DND-41 (cell line): ENCODE data around the gene HTR2C.

ENCODE experiments used
- ATAC-seq: fragments of 200-7000 bp; cut with Tn5 transposase; 3 replicates; pipeline ENCODE4 v1.9.1; 2021; ENCODE audit warnings: low read depth; ENCODE audit not compliant: insufficient read depth
- DNase-seq: peaks from one replicate; pipeline ENCODE4 v3.0.0-alpha.2; 2020
- H2AFZ ChIP-seq: 2 replicates; pipeline ENCODE4 v1.6.0; 2012; ENCODE audit warnings: low read depth, low read length
- H3K27ac ChIP-seq: 2 replicates; pipeline ENCODE4 v1.5.1; 2012; ENCODE audit warnings: low read length, inconsistent platforms
- H3K27me3 ChIP-seq: fragments of 200-600 bp; sonication (generic); 2 replicates; pipeline ENCODE4 v1.6.0; 2012; ENCODE audit warnings: low read length, mild to moderate bottlenecking, inconsistent platforms; ENCODE audit not compliant: insufficient read depth, poor library complexity
- H3K36me3 ChIP-seq: 2 replicates; pipeline ENCODE4 v1.5.1; 2012; ENCODE audit warnings: low read length, inconsistent platforms; ENCODE audit not compliant: insufficient read depth
- H3K4me1 ChIP-seq: 2 replicates; pipeline ENCODE4 v1.5.1; 2012; ENCODE audit warnings: mild to moderate bottlenecking, low read length; ENCODE audit not compliant: insufficient read depth
- H3K4me2 ChIP-seq: 2 replicates; pipeline ENCODE4 v1.6.0; 2012; ENCODE audit warnings: mild to moderate bottlenecking, moderate library complexity, low read length, inconsistent platforms; ENCODE audit not compliant: insufficient read depth
- H3K4me3 ChIP-seq, 2 experiments: fragments of 200-600 bp in 1 of 2; shearing (Covaris generic) in 1 of 2; 2 replicates each; pipeline ENCODE4 v1.5.1; 2012 to 2016; ENCODE audit warnings: inconsistent platforms in 2 of 2, low read length in 2 of 2, mild to moderate bottlenecking in 2 of 2, low read depth in 1 of 2, moderate library complexity in 1 of 2
- H3K79me2 ChIP-seq: 2 replicates; pipeline ENCODE4 v1.6.0; 2012; ENCODE audit warnings: low read length, inconsistent platforms; ENCODE audit not compliant: insufficient read depth
- H3K9ac ChIP-seq: 2 replicates; pipeline ENCODE4 v1.6.0; 2012; ENCODE audit warnings: low read depth, mild to moderate bottlenecking, inconsistent platforms, low read length, moderate library complexity
- H3K9me3 ChIP-seq: 2 replicates; pipeline ENCODE4 v1.5.1; 2012; ENCODE audit warnings: low read length, moderate library complexity, mild to moderate bottlenecking, inconsistent platforms; ENCODE audit not compliant: insufficient read depth, severe bottlenecking
- H4K20me1 ChIP-seq: 2 replicates; pipeline ENCODE4 v1.6.0; 2012; ENCODE audit warnings: low read length; ENCODE audit not compliant: insufficient read depth
- EZH2 ChIP-seq: IDR thresholded peaks from 3 replicates; pipeline ENCODE4 v1.6.1; 2012; ENCODE audit warnings: borderline replicate concordance, low read depth, mild to moderate bottlenecking, moderate library complexity, low read length, inconsistent platforms; ENCODE audit not compliant: severe bottlenecking
- TF ChIP-seq, protein P1 (sequence below): IDR thresholded peaks from 2 replicates; pipeline ENCODE4 v1.5.1; 2012; ENCODE audit warnings: borderline replicate concordance, low read length, moderate library complexity, mild to moderate bottlenecking; ENCODE audit not compliant: poor library complexity, severe bottlenecking; ENCODE audit errors: extremely low read depth

HTR2C gene

DNA sequence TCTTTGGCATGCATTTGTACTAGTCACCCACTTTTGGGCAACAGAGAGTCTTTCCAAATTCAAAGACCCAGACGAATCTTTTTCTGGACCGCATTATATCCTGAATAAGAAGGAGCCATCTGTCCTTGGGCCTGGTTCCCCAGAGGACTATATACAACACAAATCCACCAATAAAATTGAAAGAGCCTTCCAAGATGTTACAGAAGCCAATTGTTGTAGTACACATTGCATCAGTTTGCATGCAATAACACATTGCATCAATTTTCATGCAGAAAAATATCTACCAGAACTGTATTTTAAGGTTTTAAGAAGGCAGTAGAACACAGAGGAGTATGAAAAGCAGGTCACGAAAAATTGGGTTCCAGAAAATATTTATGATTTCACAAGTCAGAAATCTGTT, 203.2 kb downstream of the HTR2C start:
- Histone ChIP-seq H2AFZ (no peak overlapping the region), H3K4me2 (no peak overlapping the region), H3K27ac (no peak overlapping the region), H3K4me1 (no peaks in the 10 kb centered on the region), H3K27me3 (no peaks in the 10 kb centered on the region), H4K20me1 (no peaks in the 10 kb centered on the region), H3K4me3 (no peak overlapping the region), H3K79me2 (no peaks in the 10 kb centered on the region), H3K9ac (no peak overlapping the region), H3K36me3 (no peaks in the 10 kb centered on the region), H3K9me3 (no peaks in the 10 kb centered on the region)
- TF ChIP-seq EZH2, result no peak
- TF ChIP-seq, protein P1, sequence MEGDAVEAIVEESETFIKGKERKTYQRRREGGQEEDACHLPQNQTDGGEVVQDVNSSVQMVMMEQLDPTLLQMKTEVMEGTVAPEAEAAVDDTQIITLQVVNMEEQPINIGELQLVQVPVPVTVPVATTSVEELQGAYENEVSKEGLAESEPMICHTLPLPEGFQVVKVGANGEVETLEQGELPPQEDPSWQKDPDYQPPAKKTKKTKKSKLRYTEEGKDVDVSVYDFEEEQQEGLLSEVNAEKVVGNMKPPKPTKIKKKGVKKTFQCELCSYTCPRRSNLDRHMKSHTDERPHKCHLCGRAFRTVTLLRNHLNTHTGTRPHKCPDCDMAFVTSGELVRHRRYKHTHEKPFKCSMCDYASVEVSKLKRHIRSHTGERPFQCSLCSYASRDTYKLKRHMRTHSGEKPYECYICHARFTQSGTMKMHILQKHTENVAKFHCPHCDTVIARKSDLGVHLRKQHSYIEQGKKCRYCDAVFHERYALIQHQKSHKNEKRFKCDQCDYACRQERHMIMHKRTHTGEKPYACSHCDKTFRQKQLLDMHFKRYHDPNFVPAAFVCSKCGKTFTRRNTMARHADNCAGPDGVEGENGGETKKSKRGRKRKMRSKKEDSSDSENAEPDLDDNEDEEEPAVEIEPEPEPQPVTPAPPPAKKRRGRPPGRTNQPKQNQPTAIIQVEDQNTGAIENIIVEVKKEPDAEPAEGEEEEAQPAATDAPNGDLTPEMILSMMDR, result no peak
- DNase-seq (no peak), ATAC-seq (no peak)

DNA sequence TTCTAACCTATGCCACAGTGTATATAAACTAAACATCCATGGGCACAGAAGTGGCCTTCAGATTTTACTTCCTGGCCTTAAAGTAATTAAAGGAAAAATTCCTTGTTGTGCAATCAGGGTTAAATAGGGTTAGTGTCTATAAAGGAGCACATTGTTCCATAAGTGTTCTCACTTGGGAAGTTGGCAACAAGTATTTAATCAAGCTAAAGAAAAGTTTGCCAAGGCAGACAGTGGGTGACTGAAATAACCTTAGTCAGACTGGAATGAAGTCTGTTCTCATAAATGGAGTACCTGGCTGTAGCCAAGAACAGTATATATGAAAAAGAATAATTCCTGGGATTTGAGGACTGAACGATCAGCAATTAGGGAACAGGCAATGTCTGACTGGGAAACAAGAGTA, 213.6 kb downstream of the HTR2C start:
- Histone ChIP-seq H3K27me3 (no peaks in the 10 kb centered on the region), H3K9me3 (no peaks in the 10 kb centered on the region), H3K79me2 (no peaks in the 10 kb centered on the region), H3K27ac (no peak overlapping the region), H3K4me1 (no peaks in the 10 kb centered on the region), H4K20me1 (no peaks in the 10 kb centered on the region), H3K36me3 (no peaks in the 10 kb centered on the region), H2AFZ (no peak overlapping the region), H3K9ac (no peak overlapping the region), H3K4me3 (no peak overlapping the region), H3K4me2 (no peak overlapping the region)
- TF ChIP-seq EZH2, result no peak
- TF ChIP-seq, protein P1, result no peak
- no peak for ATAC-seq
- DNase-seq, result no peak

DNA sequence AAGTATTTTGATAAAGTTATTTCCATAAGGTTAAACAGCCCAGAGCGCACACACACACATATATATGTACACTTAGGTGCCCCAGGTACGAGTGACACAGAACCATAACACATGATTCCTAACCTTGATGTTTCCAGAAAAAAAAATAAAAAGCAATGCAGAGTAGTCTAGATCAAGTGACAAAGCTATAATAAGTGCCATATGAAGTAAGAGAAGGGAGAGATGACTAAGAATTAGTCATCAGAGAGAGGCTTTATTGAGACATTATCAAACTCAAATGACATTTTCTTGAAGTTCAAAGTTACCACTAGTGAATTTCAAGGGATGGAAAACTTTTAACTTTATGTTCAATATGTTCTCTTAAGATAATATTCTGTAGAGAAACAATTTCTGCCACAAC, 215.0 kb downstream of the HTR2C start:
- DNase-seq (no peak), ATAC-seq (no peak)
- H3K27me3 ChIP-seq, result no peaks in the 10 kb centered on the region

More for the DNA sequence above, 215.0 kb downstream of the HTR2C start:
- Histone ChIP-seq H2AFZ (no peak overlapping the region), H3K4me3 (no peak overlapping the region), H3K4me1 (no peaks in the 10 kb centered on the region), H4K20me1 (no peaks in the 10 kb centered on the region), H3K79me2 (no peaks in the 10 kb centered on the region), H3K27ac (no peak overlapping the region), H3K36me3 (no peaks in the 10 kb centered on the region), H3K4me2 (no peak overlapping the region), H3K9ac (no peak overlapping the region), H3K9me3 (no peaks in the 10 kb centered on the region)
- TF ChIP-seq, protein P1, result no peak
- TF ChIP-seq EZH2, result no peak
